HG02970 (cell line): ENCODE results near the gene SF3B1.
"Not testable (repeated sequence)": the region's sequence is repeated elsewhere in the genome, so short reads cannot be mapped to it uniquely, and the experiment has no call there.

Experiments
- ATAC-seq: cut with Tn5 transposase; IDR thresholded peaks from one replicate; pipeline ENCODE4 v1.9.1; 2021; ENCODE audit warnings: mild to moderate bottlenecking, moderate library complexity, moderate number of reproducible peaks; ENCODE audit not compliant: unreplicated experiment, low FRiP score

Gene SF3B1

GRCh38 chr2:197437380-197437779 lies 2.6 kb upstream of the SF3B1 start:
- no peak for ATAC-seq

- no peak for ATAC-seq
Measured at GRCh38 chr2:197435598-197436420, 981 bp upstream of the SF3B1 start.

- ATAC-seq, result no peak
Measured at GRCh38 chr2:197433780-197434438, 919 bp downstream of the SF3B1 start.

- not testable (repeated sequence) for ATAC-seq
Measured at GRCh38 chr2:197432527-197432926, 2.3 kb downstream of the SF3B1 start.

- ATAC-seq, result no peak
Measured at GRCh38 chr2:197431858-197432257, 3.0 kb downstream of the SF3B1 start.

GRCh38 chr2:197427986-197428385 lies 6.8 kb downstream of the SF3B1 start:
- ATAC-seq, result no peak

GRCh38 chr2:197426723-197427603 lies 7.9 kb downstream of the SF3B1 start:
- no peak for ATAC-seq

GRCh38 chr2:197425550-197425949 lies 9.3 kb downstream of the SF3B1 start:
- no peak for ATAC-seq

- ATAC-seq, result no peak
Measured at GRCh38 chr2:197423307-197423706, 11.5 kb downstream of the SF3B1 start.

- no peak for ATAC-seq
Measured at GRCh38 chr2:197419438-197419837, 15.4 kb downstream of the SF3B1 start.

- ATAC-seq, result no peak
Measured at GRCh38 chr2:197416268-197416667, 18.6 kb downstream of the SF3B1 start.

- no peak for ATAC-seq
Measured at GRCh38 chr2:197414515-197414914, 20.3 kb downstream of the SF3B1 start.

- no peak for ATAC-seq
Measured at GRCh38 chr2:197414039-197414438, 20.8 kb downstream of the SF3B1 start.

- ATAC-seq, result no peak
Measured at GRCh38 chr2:197405582-197405981, 29.2 kb downstream of the SF3B1 start.

- ATAC-seq, result no peak
Measured at GRCh38 chr2:197399887-197400540, 34.8 kb downstream of the SF3B1 start.

- ATAC-seq, result no peak
Measured at GRCh38 chr2:197398913-197399312, 35.9 kb downstream of the SF3B1 start.

GRCh38 chr2:197391220-197391717 lies 43.6 kb downstream of the SF3B1 start:
- ATAC-seq, result no peak

- ATAC-seq, result no peak
Measured at GRCh38 chr2:197388866-197389587, 45.8 kb downstream of the SF3B1 start.

- ATAC-seq, result no peak
Measured at GRCh38 chr2:197387179-197387578, 47.6 kb downstream of the SF3B1 start.

- ATAC-seq, result no peak
Measured at GRCh38 chr2:197386242-197386641, 48.6 kb downstream of the SF3B1 start.
